HG03103 (cell line): ENCODE results near the gene IL12RB1.
"Not testable (repeated sequence)": the region's sequence is repeated elsewhere in the genome, so short reads cannot be mapped to it uniquely, and the experiment has no call there.

Experiments used
- ATAC-seq: cut with Tn5 transposase; IDR thresholded peaks from one replicate; pipeline ENCODE4 v1.9.1; 2021; ENCODE audit warnings: low read depth; ENCODE audit not compliant: unreplicated experiment

Gene IL12RB1

DNA sequence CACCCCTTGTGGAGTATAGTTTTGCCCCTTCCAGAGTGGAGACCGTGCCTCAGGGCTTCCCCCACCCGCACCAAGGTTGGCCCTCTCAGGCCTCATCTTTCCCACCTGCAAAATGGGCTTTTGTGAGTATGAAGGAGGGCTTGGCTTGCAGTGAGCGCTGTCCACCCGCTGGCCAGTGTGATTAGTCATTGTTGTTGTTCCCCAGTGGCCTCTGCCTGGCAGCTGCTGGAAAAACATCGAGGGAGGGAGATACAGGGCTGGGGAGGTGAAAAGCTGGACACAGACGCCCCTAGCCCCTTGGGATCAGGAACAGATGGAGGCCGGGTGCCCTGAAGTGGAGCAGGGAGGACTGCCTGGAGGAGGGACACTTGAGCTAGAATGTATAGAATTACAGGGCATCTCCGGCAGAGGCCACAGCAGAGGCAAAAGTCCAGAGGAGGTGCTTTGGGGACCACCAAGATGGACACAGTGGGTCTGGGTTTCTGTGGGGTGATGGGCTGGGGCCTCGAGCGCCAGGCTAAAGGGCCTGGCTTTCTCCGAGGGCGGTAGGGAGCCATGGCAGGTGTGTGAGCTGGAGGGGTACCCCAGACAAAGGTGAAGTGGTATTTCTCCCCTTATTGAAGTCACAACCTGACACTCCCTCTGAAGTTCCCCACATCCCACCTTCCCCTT, 3.9 kb upstream of the IL12RB1 start:
- no peak for ATAC-seq

DNA sequence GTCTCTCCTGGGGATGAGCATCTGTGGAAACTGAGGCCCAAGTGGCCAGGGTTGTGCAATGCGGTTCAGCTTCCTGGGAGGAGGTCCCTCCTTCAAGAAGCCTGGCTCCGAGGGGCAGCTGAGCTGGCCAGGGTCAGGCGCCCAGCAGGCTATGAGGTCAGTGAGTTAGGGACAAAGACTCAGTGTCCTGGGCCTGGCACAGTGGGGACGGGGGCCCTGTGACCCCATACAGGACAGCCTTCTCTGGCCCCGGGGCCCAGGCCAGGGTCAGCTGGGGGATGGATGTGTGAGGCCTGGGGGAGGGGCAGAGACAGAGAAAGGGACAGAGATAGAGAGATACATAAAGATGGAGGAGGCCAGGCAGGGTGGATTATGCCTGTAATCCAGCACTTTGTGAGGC, 3.0 kb upstream of the IL12RB1 start:
- no peak for ATAC-seq

DNA sequence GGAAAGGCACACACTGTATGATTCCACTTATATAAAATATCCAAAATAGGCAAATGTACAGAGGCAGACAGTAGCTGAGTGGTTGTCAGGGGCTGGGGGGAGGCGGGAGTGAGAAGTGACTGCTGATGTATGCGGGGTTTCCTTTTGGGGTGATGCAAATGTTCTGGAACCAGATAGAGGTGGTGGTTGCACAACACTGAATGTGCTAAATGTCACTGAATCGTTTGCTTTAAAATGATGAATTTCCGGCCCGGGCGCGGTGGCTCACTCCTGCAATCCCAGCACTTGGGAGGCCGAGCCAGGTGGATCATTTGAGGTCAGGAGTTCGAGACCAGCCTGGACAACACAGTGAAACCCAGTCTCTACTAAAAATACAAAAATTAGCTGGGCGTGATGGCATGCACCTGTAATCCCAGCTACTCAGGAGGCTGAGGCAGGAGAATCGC, 2.4 kb upstream of the IL12RB1 start:
- not testable (repeated sequence) for ATAC-seq

DNA sequence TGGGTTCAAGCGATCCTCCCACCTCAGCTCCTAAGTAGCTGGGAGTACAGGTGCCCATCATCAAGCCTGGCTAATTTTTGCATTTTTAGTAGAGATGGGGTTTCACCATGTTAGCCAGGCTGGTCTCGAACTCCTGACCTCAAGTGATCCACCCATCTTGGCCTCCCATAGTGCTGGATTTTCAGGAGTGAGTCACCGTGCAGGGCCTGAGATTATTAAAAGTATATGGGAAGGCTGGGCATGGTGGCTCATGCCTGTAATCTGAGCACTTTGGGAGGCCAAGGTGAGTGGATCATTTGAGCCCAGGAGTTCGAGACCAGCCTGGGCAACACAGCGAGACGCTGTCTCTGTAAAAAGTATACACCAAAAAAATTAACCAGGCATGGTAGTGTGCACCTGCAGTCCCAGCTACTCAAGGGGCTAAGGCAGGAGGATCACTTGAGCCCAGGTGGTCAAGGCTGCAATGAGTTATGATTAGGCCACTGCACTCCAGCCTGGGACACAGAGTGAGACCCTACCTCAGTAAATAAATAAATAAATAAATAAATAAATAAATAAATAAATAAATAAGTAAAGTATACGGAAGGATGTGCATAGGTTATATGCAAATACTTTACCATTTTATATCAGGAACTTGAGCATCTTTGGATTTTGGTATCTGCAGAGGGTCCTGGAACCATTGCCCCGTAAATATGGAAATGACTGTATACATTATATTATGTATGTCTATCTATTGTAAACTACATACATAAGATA, 854 bp downstream of the IL12RB1 start:
- ATAC-seq, result no peak

DNA sequence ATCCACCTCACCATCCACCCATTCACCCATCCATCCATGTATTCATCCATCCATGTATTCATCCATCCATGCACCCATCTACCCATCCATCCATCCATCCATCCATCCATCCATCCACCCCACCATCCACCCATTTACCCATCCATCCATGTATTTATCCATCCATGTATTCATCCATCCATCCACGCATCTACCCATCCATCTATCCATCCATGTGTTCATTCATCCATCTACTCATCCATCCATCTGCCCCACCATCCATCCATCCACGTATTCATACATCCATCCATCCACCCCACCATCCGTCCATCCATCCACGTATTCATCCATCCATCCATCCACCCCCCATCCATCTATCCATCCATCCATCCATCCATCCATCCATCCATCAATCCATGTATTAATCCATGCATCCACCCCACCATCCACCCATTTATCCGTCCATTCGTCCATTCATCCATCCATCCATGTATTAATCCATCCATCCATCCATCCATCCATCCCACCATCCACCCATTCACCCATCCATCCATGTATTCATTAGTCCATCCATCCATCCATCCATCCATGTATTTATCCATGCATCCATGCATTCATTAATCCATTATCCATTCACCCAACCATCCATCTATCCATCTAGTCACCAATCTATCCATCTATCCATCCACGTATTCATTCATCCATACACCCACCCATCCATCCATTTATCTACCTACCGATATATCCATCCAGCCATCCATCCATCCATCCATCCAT, 2.6 kb downstream of the IL12RB1 start:
- no peak for ATAC-seq

DNA sequence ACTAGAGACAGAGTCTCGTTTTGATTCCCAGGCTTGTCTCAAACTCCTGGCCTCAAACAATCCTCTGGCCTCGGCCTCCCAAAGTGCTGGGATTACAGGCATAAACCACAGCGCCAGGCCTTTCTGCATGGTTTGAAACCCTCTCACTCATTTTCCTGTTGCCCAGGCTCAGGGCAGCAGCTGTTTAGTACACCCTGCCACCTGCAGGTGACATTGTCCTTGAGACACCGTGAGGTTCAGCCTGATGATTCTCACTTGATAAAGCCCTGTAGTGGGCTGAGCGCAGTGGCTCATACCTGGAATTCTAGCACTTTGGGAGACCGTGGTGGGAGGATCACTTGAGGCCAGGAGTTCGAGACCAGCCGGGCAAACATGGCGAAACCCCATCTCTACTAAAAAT, 12.5 kb downstream of the IL12RB1 start:
- ATAC-seq, result no peak

DNA sequence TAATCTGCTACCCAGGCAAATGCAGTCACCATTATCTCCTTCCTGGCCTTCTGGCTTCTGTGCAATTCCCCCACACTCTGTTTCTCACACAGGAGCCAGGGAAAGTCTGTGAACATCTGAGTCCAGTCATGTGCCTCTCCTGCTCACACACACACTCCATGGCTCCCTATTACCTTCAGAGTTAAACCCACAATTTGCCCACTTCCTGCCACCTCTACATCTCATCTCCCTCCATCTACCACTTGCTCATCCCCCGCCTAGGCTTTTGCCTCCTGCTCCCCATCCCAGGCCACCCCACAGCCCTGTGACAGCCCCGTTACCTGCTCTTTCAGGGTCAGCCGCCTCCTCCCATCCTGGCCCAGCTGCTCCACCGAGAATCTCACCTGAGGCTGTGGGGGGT, 13.5 kb downstream of the IL12RB1 start:
- ATAC-seq, result no peak

DNA sequence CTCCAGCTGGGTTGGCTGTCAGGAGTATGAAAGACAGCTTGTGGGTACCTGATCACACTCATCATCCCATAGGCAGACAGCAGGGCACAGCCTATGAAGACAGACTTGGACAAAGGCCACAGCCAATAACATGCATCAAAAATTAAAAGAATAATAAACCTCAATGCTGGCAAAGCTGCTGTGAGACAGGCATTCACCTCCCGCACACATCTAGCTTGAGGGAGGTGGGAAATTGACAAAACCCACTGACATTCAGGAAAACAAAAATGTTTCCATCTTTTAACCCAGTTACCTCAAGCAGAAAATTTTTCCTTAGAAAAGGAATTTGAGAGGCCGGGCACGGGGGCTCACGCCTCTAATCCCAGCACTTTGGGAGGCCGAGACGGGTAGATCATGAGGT, 14.4 kb downstream of the IL12RB1 start:
- no peak for ATAC-seq

DNA sequence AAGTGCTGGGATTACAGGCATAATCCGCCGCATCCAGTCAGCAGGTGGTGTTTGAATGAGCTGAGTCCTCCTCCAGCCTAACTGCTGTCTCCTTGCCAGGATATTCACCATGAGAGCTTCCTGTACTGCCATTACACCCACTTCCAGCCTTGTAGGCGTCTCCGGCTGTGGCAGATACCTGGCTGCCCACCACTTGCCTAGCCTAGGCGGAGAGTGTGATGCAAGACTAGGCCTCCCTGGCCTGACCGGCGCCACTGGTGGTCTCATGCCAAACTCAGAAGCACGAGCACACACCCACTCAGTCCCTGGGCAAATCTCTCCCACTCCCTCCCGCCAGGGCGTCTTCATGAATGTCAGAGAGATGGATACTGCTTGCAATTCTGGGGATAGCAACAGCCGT, 16.6 kb downstream of the IL12RB1 start:
- no peak for ATAC-seq

DNA sequence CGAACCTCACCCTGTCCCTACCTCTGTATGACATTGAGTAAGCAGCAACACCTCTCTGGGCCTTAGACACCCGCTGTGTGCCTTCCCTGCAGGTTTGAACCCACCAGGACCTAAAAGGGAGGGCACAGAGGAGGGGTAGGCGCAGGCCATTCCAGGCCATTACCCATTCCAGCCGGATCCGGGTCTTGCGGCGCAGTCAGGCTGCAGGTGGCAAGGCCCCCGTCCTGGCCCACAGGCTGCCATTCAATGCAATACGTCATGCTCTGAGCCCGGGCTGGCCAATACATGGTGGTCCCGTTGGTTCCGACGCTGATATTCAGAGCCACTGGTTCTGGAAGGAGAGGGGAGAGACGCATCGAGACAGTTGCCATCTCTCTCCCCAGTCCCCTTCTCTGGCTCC, 17.4 kb downstream of the IL12RB1 start:
- ATAC-seq, result no peak

DNA sequence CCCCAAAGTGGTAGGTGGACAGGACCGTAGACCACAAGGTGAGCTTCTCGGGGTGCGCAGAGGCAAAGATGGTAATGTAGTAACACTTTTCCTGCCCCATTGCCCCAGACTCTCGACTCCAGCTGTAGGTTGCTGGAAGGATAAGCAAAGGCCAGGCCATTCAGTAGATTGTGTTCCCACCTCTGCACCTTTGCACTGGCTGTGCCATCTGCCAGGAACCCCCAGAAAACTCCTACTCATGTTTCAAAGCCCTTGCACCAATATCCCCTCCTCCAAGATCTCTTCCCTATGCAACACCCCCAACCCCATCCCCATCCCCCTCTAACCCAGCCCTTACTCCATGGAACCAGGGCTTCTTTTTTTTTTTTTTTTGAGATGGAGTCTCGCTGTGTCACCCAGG, 18.3 kb downstream of the IL12RB1 start:
- ATAC-seq, result no peak

DNA sequence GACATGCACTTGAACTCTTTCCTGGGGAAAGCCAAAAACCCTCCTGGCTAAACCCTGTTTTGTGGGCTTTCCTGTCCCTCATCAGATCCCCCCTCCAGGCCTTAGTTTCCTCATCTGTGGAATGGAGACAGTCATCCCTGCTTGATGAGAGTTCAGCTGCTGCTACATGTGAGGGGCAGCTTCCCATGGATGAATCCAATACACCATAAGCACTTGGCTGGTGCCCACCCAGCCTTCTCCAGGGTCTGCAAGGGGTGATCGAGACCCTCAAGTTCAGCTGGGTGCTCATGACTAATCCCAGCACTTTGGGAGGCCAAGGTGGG, 21.6 kb downstream of the IL12RB1 start:
- ATAC-seq, result no peak

DNA sequence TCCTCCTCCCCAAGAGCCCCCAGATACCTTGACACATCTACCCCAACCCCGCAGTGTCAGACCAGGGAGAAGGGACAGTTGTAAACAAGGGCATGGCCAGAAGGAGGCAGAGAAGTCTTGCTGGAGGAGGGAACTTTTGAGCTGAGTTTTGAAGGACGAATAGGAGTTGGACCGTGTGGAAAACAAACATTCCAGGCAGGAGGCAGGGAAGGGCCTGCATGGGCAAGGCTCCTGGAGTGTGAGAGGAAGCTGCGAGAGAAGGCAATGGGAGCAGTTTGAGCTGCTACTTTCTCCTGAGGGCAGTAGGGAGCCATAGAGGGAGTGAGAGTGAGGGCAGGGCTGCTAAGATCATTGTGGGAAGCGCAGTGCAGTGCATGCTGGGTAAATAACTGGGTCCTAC, 23.3 kb downstream of the IL12RB1 start:
- no peak for ATAC-seq

DNA sequence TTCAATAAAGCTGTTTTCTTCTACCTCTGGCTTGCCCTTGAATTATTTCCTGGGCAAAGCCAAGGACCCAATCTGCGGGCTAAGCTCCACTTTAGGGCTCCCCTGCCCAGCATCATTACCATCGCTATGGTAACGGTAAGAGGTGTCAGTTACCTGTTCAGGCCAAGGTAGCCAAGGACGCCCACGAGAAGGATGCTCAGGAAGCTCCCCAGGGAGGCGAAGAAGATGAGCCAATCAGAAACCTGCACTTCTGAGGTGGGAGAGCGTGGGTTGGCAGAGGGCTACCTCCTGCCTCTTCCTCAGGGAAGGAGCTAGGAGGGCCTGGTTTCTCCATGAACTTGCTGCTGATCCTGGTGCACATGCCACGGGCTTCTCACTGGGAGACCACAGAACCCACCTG, 24.7 kb downstream of the IL12RB1 start:
- no peak for ATAC-seq

DNA sequence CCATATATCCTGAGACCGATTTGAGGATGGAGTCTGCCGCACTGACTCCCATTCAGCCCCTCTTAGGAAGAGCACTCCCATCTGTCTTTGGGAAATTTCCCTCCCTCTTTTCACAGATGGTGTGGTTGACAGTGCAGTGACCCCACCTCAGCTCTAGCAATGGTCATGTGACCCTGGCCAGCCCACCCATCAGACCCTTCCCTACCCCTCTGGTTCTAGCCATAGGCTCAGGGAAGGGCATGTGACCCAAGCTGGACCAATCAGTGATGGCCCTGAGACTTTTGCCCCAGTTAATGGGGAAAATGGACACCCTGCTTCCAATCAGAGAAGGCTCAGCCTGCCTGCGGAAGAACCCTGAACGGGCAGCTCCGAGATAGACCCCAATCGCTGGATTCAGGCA, 26.3 kb downstream of the IL12RB1 start:
- ATAC-seq, result no peak

DNA sequence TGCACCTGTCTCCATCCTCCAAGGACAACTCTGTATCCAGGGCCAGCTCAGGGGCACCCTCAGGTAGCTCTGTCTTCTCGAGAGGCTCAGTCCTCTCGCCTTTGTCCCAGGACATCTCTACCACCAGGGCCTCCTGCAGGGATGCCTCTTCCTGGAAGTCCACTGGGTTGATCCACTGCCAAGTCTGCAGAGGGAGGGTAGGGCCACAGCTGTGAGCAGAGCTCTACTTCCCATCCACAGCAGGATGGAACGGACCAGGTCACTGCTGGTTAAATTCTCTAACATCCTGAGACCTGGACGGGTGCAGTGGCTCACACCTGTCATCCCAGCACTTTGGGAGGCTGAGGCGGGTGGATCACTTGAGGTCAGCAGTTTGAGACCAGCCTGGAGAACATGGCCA, 26.8 kb downstream of the IL12RB1 start:
- no peak for ATAC-seq

DNA sequence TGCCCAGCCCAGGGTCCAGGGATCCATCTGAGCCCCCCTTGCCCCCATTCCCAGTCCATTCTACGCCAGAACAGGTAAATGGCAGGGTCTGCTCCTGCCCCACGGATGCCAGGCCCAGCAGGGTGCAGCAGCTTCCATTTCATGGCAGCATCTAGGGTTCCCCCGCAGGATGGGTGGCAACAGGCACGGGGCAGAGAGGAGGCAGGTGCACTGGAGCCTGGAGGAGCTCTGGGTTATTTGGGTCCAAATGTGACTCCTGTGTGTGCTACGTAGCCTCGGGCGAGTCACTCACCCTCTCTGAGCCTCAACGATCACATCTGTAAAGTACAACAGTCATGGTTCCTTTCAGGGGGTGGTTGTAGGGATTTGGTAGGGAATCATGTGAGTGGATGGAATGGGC, 27.4 kb downstream of the IL12RB1 start:
- no peak for ATAC-seq

DNA sequence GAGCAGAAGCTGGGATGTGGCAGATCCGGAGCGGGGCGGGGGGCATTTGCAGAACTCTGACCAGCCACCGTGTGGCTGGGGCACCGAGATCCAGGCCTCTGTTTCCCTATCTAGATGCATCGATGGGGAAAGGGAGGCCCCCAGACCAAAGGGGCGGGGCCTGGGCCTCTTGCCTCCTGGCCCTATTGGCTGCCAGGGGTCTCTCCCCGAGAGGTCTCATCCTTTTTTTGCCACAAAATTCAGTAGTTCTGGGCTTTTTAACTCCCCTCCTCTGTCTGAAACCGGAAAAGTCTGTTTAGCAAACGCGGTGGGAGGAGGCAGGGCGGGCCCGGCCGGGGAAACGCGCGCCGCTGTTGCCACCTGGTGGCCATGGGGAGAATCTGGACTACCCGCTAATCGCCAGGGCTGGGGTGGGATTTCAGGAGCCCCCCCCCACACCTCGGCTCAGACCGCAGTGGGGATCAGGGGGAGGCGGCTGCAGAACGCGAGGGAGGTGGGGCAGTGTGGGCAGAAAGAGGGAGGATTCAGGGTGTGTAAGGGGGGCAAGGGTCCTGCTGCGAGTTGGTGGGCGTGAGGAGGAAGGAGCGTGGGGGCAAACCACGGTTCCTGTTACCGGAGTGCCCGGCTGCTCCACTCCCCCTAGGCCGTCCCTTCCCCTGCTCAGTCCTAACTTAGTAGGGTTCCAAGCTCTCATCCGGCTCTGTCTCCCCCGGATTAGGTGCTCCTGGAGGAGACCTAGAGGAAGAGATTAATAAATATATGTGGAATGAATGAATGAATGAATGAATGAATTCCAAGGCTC, 28.3 kb downstream of the IL12RB1 start:
- ATAC-seq, result no peak

DNA sequence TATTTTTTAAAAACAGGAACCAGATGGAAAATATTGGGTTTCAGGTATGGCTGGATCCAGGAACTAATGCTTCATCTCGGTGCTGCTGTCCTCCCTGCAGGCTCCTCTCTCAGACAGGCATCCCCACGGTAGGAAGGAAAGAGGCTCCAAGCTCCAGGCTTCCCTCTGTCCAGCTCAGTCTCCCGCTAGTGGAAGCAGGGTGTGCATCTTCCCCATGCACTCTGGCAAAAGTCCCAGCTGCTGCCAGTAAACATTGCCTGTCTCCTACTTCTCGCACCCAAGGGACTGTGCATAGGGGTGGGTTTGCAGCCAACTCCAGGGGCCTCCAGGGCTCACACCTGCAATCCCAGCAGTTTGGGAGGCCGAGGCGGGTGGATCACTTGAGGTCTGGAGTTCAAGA, 29.2 kb downstream of the IL12RB1 start:
- ATAC-seq, result no peak

DNA sequence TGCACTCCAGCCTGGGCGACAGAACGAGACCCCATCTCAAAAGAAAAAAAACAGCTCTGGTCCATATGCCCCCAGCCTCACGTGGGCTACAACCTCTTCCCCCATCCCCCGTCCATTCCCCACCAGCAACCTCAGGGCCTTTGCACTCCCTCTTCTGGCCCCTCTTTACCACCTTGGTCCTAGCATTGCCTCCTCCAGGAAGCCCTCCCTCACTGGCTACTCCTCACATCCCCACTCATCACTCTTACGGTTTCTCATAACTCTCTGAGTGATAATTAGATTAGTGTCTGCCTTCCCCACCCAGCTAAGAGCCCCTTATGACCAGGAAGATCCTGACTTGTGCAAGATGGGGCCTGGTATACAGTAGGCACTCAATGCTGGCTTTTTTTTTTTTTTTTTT, 30.8 kb downstream of the IL12RB1 start:
- no peak for ATAC-seq
